Activated CD4-positive, alpha-beta T cell treated with anti-CD3 and anti-CD28 coated beads, Interleukin-2, amount 50 U/mL, for 48 hours (primary cell): Measurements from ENCODE around the gene NME5.

ENCODE experiments used
- DNase-seq, 2 experiments: peaks; one replicate each; pipeline ENCODE4 v3.0.0-alpha.2; 2020

Gene NME5

DNA sequence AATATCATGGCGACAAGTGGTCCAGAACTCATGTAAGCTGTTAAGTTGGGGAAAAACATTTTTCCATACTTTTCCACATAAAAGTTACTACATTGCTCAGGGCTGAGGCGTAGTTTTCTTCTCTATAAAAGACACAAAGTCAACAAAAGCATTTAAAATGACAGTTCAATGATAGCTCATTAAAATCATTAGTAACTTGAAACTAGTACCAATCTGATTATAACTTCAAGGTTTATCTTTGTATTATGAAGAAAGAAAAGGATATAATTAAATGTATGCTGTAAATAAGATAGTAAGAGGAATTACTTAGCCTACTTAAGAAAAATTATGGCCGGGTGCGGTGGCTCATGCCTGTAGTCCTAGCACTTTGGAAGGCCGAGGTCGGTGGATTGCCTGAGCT is 9.9 kb downstream of the NME5 start:
- no peak for DNase-seq

- no peak for DNase-seq
Observed at GRCh38 chr5:138128334-138128733, 10.9 kb downstream of the NME5 start.

- DNase-seq: no peak
Observed at GRCh38 chr5:138115254-138115653, 24.0 kb downstream of the NME5 start.

DNA sequence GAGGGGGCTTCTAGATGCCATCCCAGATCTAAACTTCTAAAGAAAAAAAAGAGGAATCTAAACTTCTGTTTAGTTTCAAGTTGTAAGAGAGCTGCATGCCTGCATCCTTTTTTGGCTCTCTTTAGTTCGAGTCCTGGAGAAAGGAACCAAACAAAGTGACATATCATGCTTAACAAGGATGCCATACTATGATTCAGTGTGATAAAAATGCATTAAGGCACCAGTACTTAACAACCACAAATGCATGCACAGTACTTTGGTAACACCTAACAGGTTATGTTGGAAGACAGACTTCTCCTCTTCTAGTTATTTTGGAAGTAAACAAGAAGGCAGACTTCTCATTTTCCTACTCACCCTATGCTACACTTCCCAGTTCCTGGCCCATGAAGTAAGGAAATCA is 27.3 kb downstream of the NME5 start:
- DNase-seq: no peak

- no peak for DNase-seq
Observed at GRCh38 chr5:138111181-138111580, 28.0 kb downstream of the NME5 start.

- DNase-seq: no peak
Observed at GRCh38 chr5:138110266-138110963, 28.8 kb downstream of the NME5 start.

DNA sequence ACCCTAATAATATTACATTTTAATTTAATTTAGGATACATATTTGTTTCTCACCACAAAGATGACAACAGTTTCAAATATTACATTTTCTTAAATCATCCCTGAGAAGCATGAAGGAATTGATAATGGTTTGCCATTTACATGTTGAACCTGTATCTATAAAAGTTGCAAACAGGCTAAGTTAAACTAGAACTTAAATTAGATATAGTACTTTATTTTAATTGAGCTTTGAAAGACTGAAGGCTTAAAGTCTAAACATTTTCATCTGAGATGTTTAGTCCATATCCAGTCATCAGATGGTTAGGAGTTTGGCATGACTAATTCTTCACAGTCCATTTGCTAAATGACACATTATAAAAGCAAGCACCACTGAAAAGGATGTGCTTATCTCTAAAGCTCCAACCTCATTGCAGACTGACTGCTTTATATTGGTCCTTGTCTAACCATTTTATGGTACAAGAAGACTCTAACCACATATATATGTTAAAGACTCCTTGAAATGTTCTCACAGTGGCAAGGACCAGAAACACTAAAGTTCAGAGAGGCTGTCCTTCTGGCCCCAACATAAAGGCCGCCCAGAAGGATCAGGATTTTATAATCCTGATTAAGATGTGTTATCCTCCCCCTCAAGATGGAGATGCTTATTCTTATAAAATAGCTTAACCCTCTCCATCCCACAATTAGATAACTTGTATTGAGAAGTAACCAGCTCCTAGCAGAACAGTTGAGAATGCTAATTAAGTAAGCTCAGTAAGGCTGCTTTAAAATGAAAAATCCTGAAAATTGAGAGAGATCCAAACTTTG is 29.6 kb downstream of the NME5 start:
- no peak for DNase-seq

GRCh38 chr5:138107213-138107612 is 32.0 kb downstream of the NME5 start:
- DNase-seq: no peak

DNA sequence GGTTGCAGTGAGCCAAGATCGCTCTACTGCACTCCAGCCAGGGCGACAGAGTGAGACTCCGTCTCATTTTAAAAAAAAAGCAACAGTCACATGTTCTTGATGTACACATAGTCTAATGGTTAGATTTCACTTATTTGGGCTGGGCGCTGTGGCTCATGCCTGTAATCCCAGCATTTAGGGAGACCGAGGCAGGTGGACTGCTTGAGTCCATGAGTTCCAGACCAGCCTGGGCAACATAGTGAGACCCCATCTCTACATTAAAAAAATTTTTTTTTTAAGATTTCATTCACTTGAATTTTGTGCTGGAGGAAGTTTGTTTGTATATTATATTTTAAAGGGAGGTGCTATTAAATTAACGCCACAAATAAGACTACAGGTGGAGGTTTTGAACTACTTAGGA is 33.5 kb downstream of the NME5 start:
- DNase-seq: no peak

DNA sequence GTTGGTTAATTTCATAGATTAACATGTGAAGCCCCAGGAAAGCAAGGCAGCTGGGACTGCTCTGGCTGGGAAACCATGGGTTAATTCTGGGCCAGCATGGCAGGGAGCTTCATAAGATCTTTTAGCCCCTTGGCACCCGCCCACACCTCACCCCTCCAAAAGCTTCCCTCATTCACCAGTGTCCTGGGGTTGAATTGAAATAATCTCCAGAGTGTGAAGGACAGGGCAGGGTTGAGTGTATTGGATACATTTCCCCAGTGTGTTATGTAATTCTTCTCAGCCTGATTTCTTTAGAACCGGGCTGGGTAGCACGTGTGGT is 36.0 kb downstream of the NME5 start:
- no peak for DNase-seq

GRCh38 chr5:138102454-138103318 is 36.5 kb downstream of the NME5 start:
- DNase-seq: no peak

- no peak for DNase-seq
Observed at GRCh38 chr5:138096997-138097828, 42.0 kb downstream of the NME5 start.

DNA sequence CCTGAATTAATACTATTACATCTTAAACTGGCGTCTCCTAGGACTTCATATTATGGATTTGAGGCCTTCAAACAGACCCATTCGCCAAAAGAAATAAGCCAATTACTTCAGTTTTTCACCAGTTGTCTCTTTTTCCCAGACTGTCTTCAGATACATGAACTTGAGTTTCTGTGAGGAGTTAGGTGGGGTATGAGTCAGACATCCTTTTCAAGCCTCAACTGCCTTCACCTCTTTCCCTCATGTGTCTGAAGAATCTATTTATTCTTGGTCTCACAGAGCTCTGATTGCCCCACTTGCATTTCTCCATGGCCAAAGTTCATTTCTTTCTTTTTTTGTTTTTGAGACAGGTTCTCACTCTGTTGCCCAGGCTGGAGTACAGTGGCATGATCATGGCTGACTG is 42.9 kb downstream of the NME5 start:
- DNase-seq: no peak

DNA sequence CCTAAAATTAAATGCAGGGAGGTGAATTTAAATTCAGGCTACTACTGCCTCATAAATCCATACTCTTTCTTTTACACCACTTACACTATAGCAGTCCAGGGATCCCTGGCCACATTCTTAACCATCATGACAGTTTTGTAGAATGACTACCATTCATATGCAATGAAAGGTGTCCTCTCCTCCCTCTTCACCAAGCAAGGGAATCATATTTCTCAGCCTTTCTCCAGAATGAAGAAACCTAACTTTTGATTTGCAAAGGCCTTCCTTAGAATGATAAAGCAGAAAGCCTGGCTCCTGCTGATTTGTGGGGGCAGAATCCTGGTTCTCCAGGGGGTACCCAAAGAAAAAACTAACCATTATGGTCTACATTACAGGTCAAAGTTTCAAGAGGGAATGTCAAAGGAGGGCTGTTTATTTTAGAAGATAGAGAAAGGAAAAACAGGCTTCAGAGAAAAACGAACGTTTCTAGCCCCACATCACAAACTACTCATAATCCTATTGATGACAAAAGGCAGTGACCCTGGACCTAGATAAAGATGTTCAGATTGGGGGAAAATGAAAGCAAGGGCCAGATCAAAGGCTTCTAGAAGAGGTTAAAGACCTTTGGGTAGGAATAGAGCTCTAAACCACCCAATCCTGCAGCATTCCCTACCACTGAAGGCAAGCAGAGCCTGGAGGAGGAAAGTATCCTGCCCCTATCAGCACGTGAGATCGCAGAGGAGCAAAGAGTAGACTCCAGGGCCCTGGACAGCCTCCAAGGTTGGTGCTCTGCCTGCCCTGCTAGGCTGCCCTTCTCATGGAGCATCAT is 43.9 kb downstream of the NME5 start:
- no peak for DNase-seq

DNA sequence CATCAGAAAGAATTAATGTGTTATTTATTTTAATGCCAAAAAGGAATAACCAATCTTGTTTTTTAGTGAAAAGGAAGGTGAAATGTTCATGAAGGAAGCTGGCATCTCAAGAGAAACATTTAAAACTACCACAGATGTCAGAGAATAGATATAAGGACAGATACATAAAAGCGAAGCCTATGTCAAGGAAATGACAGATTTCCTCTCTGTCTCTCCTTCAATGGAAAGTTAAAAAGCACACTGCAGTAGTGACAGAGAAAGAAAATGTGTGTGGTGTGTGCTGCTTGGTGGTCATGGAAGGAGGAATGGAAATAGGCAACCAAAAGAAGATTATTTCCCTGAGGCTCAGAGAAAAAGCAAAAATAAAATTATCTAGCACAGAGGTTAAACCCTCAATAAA is 46.2 kb downstream of the NME5 start:
- no peak for DNase-seq

DNA sequence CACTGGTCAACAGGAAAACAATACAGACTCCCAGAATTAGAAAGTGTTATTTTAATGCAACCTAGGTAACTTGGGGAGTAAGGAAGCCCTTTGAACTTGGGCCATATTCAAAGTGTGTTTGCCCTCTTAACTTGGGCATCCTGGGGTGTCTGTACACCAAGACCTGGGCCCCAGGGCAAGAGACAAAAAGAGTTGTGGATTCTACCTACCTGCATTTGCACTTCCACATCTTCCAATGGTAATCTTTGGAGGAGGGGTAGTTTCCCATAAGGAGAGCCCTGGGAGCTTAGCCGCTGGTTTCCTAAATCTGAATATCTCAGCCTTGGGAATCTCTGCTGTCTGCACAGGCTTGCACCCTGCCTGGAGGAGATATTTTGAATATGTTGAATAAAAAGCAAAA is 46.9 kb downstream of the NME5 start:
- DNase-seq: no peak

DNA sequence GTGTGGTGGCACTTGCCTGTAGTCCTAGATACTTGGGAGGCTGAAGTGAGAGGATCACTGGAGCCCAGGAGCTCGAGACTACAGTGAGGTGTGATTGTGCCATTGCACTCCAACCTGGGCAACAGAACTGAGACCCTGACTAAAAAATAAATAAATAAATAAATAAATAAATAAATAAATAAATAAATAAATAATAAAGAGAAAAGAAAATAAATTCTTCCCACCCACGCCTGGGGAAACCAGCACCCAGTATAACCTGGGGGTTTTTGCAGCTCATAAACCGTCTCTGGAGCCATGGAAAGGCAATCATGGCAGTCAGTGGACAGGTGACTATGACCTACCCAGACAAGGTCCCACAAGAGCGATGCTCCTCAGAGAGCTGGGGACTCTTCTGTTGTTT is 47.5 kb downstream of the NME5 start:
- DNase-seq: no peak

DNA sequence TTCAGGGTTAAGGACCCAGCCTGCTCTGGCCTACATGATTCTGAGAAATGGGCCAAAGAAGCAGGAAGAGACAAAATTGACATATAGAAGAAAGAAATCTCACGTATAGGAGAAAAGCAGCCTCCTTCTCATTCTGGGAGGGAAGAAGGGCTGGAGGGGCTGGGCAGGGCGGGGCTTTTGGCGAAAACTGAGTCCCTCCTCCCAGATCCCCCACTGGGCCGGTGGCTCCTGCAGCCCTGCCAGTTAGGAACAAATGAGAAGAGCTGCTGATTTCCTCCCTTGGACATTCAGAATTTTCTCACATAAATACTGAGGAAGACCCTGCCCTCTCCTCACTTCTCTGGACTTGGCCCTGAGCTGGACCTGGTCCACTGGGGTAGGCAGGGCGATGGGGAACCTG is 55.5 kb downstream of the NME5 start, which contains the start of gene WNT8A:
Gene WNT8A, plus strand, starts transcription at position 332 of the 400 bp plus-strand sequence. CDS start 95 bp downstream, outside the sequence.
- no peak for DNase-seq

- no peak for DNase-seq
Observed at GRCh38 chr5:138082033-138082432, 57.2 kb downstream of the NME5 start.

- DNase-seq: no peak
Observed at GRCh38 chr5:138078006-138078643, 61.1 kb downstream of the NME5 start.

DNA sequence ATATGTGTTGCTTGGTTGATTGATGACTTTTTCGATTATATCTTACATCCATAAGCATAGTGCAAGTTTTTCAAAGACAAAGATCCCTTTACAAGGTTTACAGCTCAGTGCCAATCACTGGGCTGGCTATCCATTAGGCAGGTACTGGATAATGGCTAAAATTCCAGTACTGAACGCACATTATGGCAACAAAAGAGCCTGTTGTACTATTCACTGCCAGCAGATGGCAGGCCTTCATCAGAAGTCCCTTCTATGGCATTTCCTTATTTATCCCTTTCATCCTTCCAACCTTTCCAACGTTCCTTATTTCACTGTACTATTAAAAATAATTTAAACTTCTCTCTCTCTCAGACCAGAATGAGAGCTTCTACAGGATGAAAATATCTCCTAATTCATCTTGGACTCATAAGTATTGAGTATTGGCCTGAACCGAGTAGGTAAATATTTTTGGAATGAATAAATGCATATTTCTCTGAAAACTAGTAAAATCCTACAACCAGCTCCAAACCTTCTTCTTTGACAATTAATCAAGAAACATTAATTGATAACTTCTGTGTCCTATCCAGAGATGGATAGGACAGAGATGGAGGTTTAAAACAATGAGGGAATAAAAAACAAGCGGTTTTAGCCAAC is 62.0 kb downstream of the NME5 start:
- DNase-seq: peak; percentile 55 to 60
